A549 (cell line): ENCODE measurements around the gene LRRC8E. TPM values are rescaled to one million over a fixed set of nuclear protein-coding genes. Genes with fewer than 3 reads are reported as not detected.
A peak's percentile ranks its signal among the peaks of the same experiment; 100 is the strongest.
"Not testable (repeated sequence)": the region's sequence is repeated elsewhere in the genome, so short reads cannot be mapped to it uniquely, and the experiment has no call there.

Experiments
- ATAC-seq, 2 experiments: fragments of 200-7000 bp in 1 of 2; fragments of >200 bp in 1 of 2; cut with Nextera tagmentation in 1 of 2; cut with Tn5 transposase in 1 of 2; 3 replicates each; pipeline versions ENCODE4 v1.8.0 to v1.9.1; 2018 to 2020; ENCODE audit warnings: mild to moderate bottlenecking in 1 of 2, moderate library complexity in 1 of 2
- CTCF ChIA-PET: fragments of 300-600 bp; sonication (Branson Sonifier 250); formaldehyde crosslinking; extraction: SDS; loops from one replicate; lab custom pipeline; 2021; ENCODE audit warnings: antibody characterized with exemption, inconsistent platforms; lab: Yijun Ruan, JAX
- POLR2A ChIA-PET: fragments of 350-600 bp; formaldehyde crosslinking; extraction: SDS; loops from one replicate; lab custom pipeline; 2021; ENCODE audit warnings: antibody characterized with exemption, inconsistent platforms; lab: Yijun Ruan, JAX
- DNase-seq, 2 experiments: peaks; one replicate each; pipeline versions ENCODE4 v3.0.0 to v3.0.0-alpha.2; 2011 to 2016; ENCODE audit warnings: low read depth in 1 of 2, low spot score in 1 of 2
- FAIRE-seq: peaks from 2 replicates; lab custom pipeline; 2011; peaks lifted over from hg19 to GRCh38; lab: Jason Lieb, UNC
- H3K27ac ChIP-seq, 2 experiments: fragments of >200 bp; sonication (Bioruptor Twin); formaldehyde crosslinking; 3 replicates each; pipeline ENCODE4 v1.5.1; 2016 to 2017
- H3K4me1 ChIP-seq: fragments of >200 bp; sonication (Bioruptor Twin); formaldehyde crosslinking; 3 replicates; pipeline ENCODE4 v1.6.1; 2016
- H3K4me2 ChIP-seq: fragments of >200 bp; sonication (Bioruptor Twin); formaldehyde crosslinking; 3 replicates; pipeline ENCODE4 v1.6.1; 2016
- H3K4me3 ChIP-seq: fragments of >200 bp; sonication (Bioruptor Twin); formaldehyde crosslinking; 3 replicates; pipeline ENCODE4 v1.5.1; 2016
- H3K9me3 ChIP-seq: fragments of >200 bp; sonication (Bioruptor Twin); formaldehyde crosslinking; 3 replicates; pipeline ENCODE4 v1.6.1; 2016
- ATOH8 ChIP-seq: fragments of 250-450 bp; sonication (Bioruptor Pico); IDR thresholded peaks from 2 replicates; pipeline ENCODE4 v1.5.0; 2020; ENCODE audit warnings: low read depth, mild to moderate bottlenecking, moderate library complexity
- CHD2 ChIP-seq: fragments of 150-350 bp; IDR thresholded peaks from 2 replicates; pipeline ENCODE4 v1.6.1; 2014; ENCODE audit warnings: low read length; ENCODE audit not compliant: partially characterized antibody
- CHD4 ChIP-seq: fragments of 200-600 bp; sonication (generic); IDR thresholded peaks from 2 replicates; pipeline ENCODE4 v1.6.1; 2016; ENCODE audit warnings: antibody characterized with exemption, mild to moderate bottlenecking, borderline replicate concordance
- EHMT2 ChIP-seq: fragments of 200-600 bp; sonication (generic); IDR thresholded peaks from 2 replicates; pipeline ENCODE4 v1.6.1; 2016; ENCODE audit warnings: antibody characterized with exemption, low read depth, mild to moderate bottlenecking, moderate library complexity
- ESRRA ChIP-seq: fragments of 150-350 bp; IDR thresholded peaks from 2 replicates; pipeline ENCODE4 v1.6.1; 2014; ENCODE audit warnings: mild to moderate bottlenecking, low read length, borderline replicate concordance
- FOSL2 ChIP-seq, 2 experiments: fragments of 450-650 bp in 1 of 2; fragments of >200 bp in 1 of 2; sonication (Bioruptor Twin) in 1 of 2; formaldehyde crosslinking; IDR thresholded peaks; 2 replicates each; pipeline versions ENCODE4 v1.5.0 to v1.6.1; 2016 to 2020; ENCODE audit warnings: mild to moderate bottlenecking in 1 of 2, moderate library complexity in 1 of 2
- GATA3 ChIP-seq: IDR thresholded peaks from 2 replicates; pipeline ENCODE4 v1.6.1; 2012; ENCODE audit warnings: borderline replicate concordance
- HDAC2 ChIP-seq: fragments of 200-600 bp; sonication (generic); IDR thresholded peaks from 2 replicates; pipeline ENCODE4 v1.6.1; 2016
- HES2 ChIP-seq: fragments of >200 bp; sonication (Bioruptor Twin); formaldehyde crosslinking; IDR thresholded peaks from 2 replicates; pipeline ENCODE4 v1.6.1; 2016
- KDM5A ChIP-seq: fragments of 200-600 bp; sonication (generic); IDR thresholded peaks from 2 replicates; pipeline ENCODE4 v1.6.1; 2016; ENCODE audit warnings: antibody characterized with exemption, mild to moderate bottlenecking
- PHF8 ChIP-seq: fragments of 200-600 bp; sonication (generic); IDR thresholded peaks from 2 replicates; pipeline ENCODE4 v1.6.1; 2016; ENCODE audit warnings: low read depth, mild to moderate bottlenecking, antibody characterized with exemption, moderate library complexity, borderline replicate concordance
- RARB ChIP-seq: fragments of 250-450 bp; sonication (Bioruptor Pico); IDR thresholded peaks from 2 replicates; pipeline ENCODE4 v1.8.0; 2021; ENCODE audit warnings: mild to moderate bottlenecking, moderate library complexity
- RNF2 ChIP-seq: fragments of 200-600 bp; sonication (generic); IDR thresholded peaks from 2 replicates; pipeline ENCODE4 v1.6.1; 2016; ENCODE audit warnings: low read depth, mild to moderate bottlenecking, antibody characterized with exemption, moderate library complexity, borderline replicate concordance
- SMC3 ChIP-seq: fragments of >200 bp; sonication (Bioruptor Twin); formaldehyde crosslinking; IDR thresholded peaks from 3 replicates; pipeline ENCODE4 v1.6.1; 2018; ENCODE audit warnings: inconsistent platforms
- TP53 ChIP-seq: fragments of 250-450 bp; sonication (Bioruptor Pico); IDR thresholded peaks from 2 replicates; pipeline ENCODE4 v1.5.0; 2021; ENCODE audit warnings: mild to moderate bottlenecking, moderate library complexity
- ZSCAN20 ChIP-seq: fragments of 250-450 bp; sonication (Bioruptor Pico); IDR thresholded peaks from 2 replicates; pipeline ENCODE4 v1.8.0; 2022; ENCODE audit warnings: mild to moderate bottlenecking, moderate library complexity
- WGBS: methylation state at CpG from one replicate; pipeline ENCODE4 v1.1.6; 2017; ENCODE audit errors: missing lambda C conversion rate; 5-methylcytosine and 5-hydroxymethylcytosine counted together
- polyA plus RNA-seq, 4 experiments: library from polyadenylated mRNA; depleted of rRNA in 3 of 4; stranded (reverse); fragments of >200 nt; fragmentation: RNase III in 1 of 4; extraction: RNeasy Plus Mini Kit Qiagen cat#74134 plus additional on column Dnase treatment in 1 of 4; gene quantifications; 2 replicates in 3 of 4; 3 replicates in 1 of 4; pipeline ENCODE4 v1.2.3, GENCODE V29; 2011 to 2017
- TF ChIP-seq, protein P1 (sequence below): IDR thresholded peaks from 2 replicates; pipeline ENCODE4 v1.6.1; 2012
- TF ChIP-seq, protein P2 (sequence below): fragments of 450-650 bp; IDR thresholded peaks from 2 replicates; pipeline ENCODE4 v1.6.1; 2014; ENCODE audit warnings: antibody characterized with exemption
- TF ChIP-seq, protein P3 (sequence below): IDR thresholded peaks from 2 replicates; pipeline ENCODE4 v1.6.1; 2012

LRRC8E gene
- polyA plus RNA-seq, 2 of the 4 experiments (the other 2 are of a cell fraction): 4.0 to 4.4 TPM

- TF ChIP-seq HDAC2: no peak
These were observed 734 bp upstream of the LRRC8E start (continued) for GRCh38 chr19:7887408-7888144.

GRCh38 chr19:7888826-7889217, 512 bp downstream of the LRRC8E start:
- Histone ChIP-seq H3K4me2 (peak overlapping the region; percentile 94), H3K4me1 (no peaks in the 10 kb centered on the region), H3K4me3 (peak overlapping the region; percentile 71), H3K9me3 (no peaks in the 10 kb centered on the region), H3K27ac (peak overlapping the region; percentile 83 to 93)
- CTCF ChIA-PET: interaction anchor here (1.4 to 2.3 kb wide), 2 partner anchors 12 to 36 kb away, joined by 4 to 9 read pairs; no protein-coding TSS in a partner anchor
- WGBS: 74% methylated on average over 5 of the region's 8 CpGs
- TF ChIP-seq EHMT2 (no peak), TP53 (CRISPR knock-in tag) (no peak), FOSL2 (IDR thresholded peaks at IDR 0.05) (no peak), FOSL2 (CRISPR knock-in tag; IDR thresholded peaks at IDR 0.05) (no peak)
- TF ChIP-seq, protein P1, sequence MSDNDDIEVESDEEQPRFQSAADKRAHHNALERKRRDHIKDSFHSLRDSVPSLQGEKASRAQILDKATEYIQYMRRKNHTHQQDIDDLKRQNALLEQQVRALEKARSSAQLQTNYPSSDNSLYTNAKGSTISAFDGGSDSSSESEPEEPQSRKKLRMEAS: no peak
- POLR2A ChIA-PET: interaction anchor here (1.4 to 1.9 kb wide), 2 partner anchors 15 to 20 kb away, joined by 7 to 9 read pairs; partner anchors contain the start of gene MAP2K7
- DNase-seq: no peak
- no peak for FAIRE-seq
- ATAC-seq: peak in 1 of 2 experiments; percentile 31; a peak in 1 of 6 replicates

- FAIRE-seq, ATAC-seq, H3K4me3 ChIP-seq, DNase-seq, H3K9me3 ChIP-seq, H3K27ac ChIP-seq, H3K4me2 ChIP-seq, H3K4me1 ChIP-seq: not testable (repeated sequence)
- WGBS: 88% methylated on average over 16 of the region's 18 CpGs
- ChIA-PET CTCF (interaction anchor here (1.3 kb wide), 1 partner anchor 9 kb away, joined by 4 read pairs; no protein-coding TSS in a partner anchor), POLR2A (interaction anchor here (0.7 to 1.4 kb wide), 2 partner anchors 8 to 10 kb away, joined by 4 read pairs; partner anchors contain the start of gene MAP2K7)
These were observed 5.2 kb downstream of the LRRC8E start for GRCh38 chr19:7893362-7894101.

DNA sequence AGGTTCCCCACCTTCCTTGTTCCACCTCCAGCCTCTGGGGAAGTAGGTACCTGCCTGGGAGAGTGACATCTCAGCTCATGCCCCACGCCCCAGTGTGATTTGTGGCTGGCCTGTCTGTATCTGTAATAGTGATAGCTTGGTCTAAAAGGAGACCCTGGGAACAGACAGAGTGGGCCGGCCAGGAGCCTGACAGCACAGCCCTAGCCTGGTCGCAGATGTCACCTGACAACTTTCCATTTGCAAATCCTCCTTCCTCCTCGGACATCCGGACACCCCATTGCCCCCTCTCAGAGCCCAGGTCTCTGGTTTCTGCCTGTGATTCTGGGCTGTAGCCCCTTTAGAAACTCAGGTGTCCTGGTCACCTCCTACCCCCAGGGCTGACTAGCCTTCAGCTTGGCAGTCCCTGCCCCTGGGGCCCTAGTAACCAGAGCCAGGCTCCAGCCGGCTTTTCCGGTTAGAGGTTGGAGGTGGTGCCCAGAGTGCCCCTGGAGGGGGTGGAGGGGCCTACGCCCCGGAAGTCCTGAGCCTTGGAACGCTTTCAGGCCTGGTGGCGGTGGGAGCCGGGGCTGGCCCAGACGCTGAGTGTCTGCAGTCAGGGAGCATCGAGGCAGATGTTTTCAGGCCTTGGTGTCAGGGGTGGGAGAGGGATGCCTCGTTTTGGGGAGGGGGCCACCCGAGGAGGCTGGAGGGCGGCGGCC, 6.5 kb downstream of the LRRC8E start:
- no peaks in the 10 kb centered on the region for H3K4me1 ChIP-seq
- H3K4me2 ChIP-seq: no peak overlapping the region
- FAIRE-seq: no peak
- ChIA-PET CTCF (interaction anchor here (1.3 kb wide), 1 partner anchor 8 kb away, joined by 4 read pairs; no protein-coding TSS in a partner anchor), POLR2A (no interaction called here)
- peak; percentile 30 to 65; a peak in 4 of 6 replicates for ATAC-seq
- DNase-seq: no peak
- no peak overlapping the region for H3K27ac ChIP-seq
- TF ChIP-seq TP53 (CRISPR knock-in tag) (no peak), RARB (CRISPR knock-in tag) (no peak), KDM5A (no peak), SMC3 (no peak), RNF2 (no peak), CHD2 (no peak), CHD4 (no peak)
- no peaks in the 10 kb centered on the region for H3K9me3 ChIP-seq
- 79% methylated on average over 12 of the region's 18 CpGs for WGBS
- no peak overlapping the region for H3K4me3 ChIP-seq

- 93% methylated on average over 4 of the region's 13 CpGs for WGBS
- POLR2A ChIA-PET: no interaction called here
- no peak overlapping the region for H3K4me2 ChIP-seq
- DNase-seq (no peak), ATAC-seq (no peak), FAIRE-seq (no peak)
- no peaks in the 10 kb centered on the region for H3K4me1 ChIP-seq
- no peak overlapping the region for H3K27ac ChIP-seq
- no peak overlapping the region for H3K4me3 ChIP-seq
- H3K9me3 ChIP-seq: no peaks in the 10 kb centered on the region
- CTCF ChIA-PET: no interaction called here
- TF ChIP-seq EHMT2 (no peak), ATOH8 (CRISPR knock-in tag) (no peak), SMC3 (no peak), GATA3 (no peak), ESRRA (no peak), PHF8 (no peak), ZSCAN20 (no peak), RNF2 (no peak), HES2 (no peak)
- TF ChIP-seq, protein P2, sequence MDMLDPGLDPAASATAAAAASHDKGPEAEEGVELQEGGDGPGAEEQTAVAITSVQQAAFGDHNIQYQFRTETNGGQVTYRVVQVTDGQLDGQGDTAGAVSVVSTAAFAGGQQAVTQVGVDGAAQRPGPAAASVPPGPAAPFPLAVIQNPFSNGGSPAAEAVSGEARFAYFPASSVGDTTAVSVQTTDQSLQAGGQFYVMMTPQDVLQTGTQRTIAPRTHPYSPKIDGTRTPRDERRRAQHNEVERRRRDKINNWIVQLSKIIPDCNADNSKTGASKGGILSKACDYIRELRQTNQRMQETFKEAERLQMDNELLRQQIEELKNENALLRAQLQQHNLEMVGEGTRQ: no peak
- TF ChIP-seq, protein P3, sequence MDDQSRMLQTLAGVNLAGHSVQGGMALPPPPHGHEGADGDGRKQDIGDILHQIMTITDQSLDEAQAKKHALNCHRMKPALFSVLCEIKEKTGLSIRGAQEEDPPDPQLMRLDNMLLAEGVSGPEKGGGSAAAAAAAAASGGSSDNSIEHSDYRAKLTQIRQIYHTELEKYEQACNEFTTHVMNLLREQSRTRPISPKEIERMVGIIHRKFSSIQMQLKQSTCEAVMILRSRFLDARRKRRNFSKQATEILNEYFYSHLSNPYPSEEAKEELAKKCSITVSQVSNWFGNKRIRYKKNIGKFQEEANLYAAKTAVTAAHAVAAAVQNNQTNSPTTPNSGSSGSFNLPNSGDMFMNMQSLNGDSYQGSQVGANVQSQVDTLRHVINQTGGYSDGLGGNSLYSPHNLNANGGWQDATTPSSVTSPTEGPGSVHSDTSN: no peak
These were observed 7.3 kb downstream of the LRRC8E start for GRCh38 chr19:7895565-7895964.
